Measurements from ENCODE around the gene RAX2.

GRCh38 chr19:3725121-3725520 lies 46.9 kb downstream of the RAX2 start:
- TF ChIP-seq CTCF (IDR thresholded peaks at IDR 0.05): no peak
- TF ChIP-seq POLR2A (IDR thresholded peaks at IDR 0.05): no peak
